GM12878 (cell line): ENCODE measurements around the gene EPO. TPM values are rescaled to one million over a fixed set of nuclear protein-coding genes. Genes with fewer than 3 reads are reported as not detected.

Source experiments
- BCL11A ChIP-seq: IDR thresholded peaks from 2 replicates; pipeline ENCODE4 v1.6.1; 2011; ENCODE audit warnings: low read depth, low read length
- BMI1 ChIP-seq: fragments of 450-650 bp; IDR thresholded peaks from 2 replicates; pipeline ENCODE4 v1.6.1; 2016; ENCODE audit warnings: mild to moderate bottlenecking, moderate library complexity, borderline replicate concordance
- CEBPB ChIP-seq, 2 experiments: fragments of 150-350 bp in 1 of 2; IDR thresholded peaks; 2 replicates each; pipeline ENCODE4 v1.6.1; 2012 to 2014; ENCODE audit warnings: low read depth in 2 of 2, low read length in 2 of 2, borderline replicate concordance in 1 of 2, inconsistent platforms in 1 of 2
- EGR1 ChIP-seq, 2 experiments: IDR thresholded peaks; 1 replicate in 1 of 2; 2 replicates in 1 of 2; pipeline ENCODE4 v1.6.1; 2011 to 2012; ENCODE audit warnings: low read depth in 2 of 2, low read length in 2 of 2, borderline replicate concordance in 1 of 2, mild to moderate bottlenecking in 1 of 2, moderate library complexity in 1 of 2
- EP300 ChIP-seq, 2 experiments: fragments of 150-350 bp in 1 of 2; IDR thresholded peaks; 2 replicates each; pipeline ENCODE4 v1.6.1; 2011 to 2012; ENCODE audit warnings: low read depth in 2 of 2, low read length in 2 of 2, borderline replicate concordance in 1 of 2, improper control_type of control experiment in 1 of 2, inconsistent platforms in 1 of 2; ENCODE audit not compliant: control insufficient read depth in 1 of 2
- FOS ChIP-seq: IDR thresholded peaks from 3 replicates; pipeline ENCODE4 v1.6.1; 2011; ENCODE audit warnings: borderline replicate concordance; ENCODE audit not compliant: insufficient read length; ENCODE audit errors: extremely low read depth
- FOXK2 ChIP-seq: fragments of 450-650 bp; IDR thresholded peaks from 2 replicates; pipeline ENCODE4 v1.6.1; 2017; ENCODE audit warnings: mild to moderate bottlenecking, moderate library complexity
- HCFC1 ChIP-seq: fragments of 150-350 bp; IDR thresholded peaks from 2 replicates; pipeline ENCODE4 v1.6.1; 2014; ENCODE audit warnings: low read length
- IKZF2 ChIP-seq, 2 experiments: fragments of 450-650 bp; IDR thresholded peaks; 2 replicates each; pipeline ENCODE4 v1.6.1; 2017; ENCODE audit warnings: mild to moderate bottlenecking in 2 of 2, moderate library complexity in 2 of 2
- JUNB ChIP-seq: IDR thresholded peaks from 2 replicates; pipeline ENCODE4 v1.6.1; 2016; ENCODE audit warnings: antibody characterized with exemption, mild to moderate bottlenecking
- MTA2 ChIP-seq: fragments of 450-650 bp; IDR thresholded peaks from 2 replicates; pipeline ENCODE4 v1.6.1; 2016; ENCODE audit warnings: low read depth, mild to moderate bottlenecking, moderate library complexity
- MYC ChIP-seq: IDR thresholded peaks from 2 replicates; pipeline ENCODE4 v1.6.1; 2011; ENCODE audit warnings: mild to moderate bottlenecking, low read length, moderate library complexity, inconsistent platforms; ENCODE audit not compliant: insufficient read depth, insufficient replicate concordance, insufficient read length, severe bottlenecking
- NBN ChIP-seq: fragments of 450-650 bp; IDR thresholded peaks from 2 replicates; pipeline ENCODE4 v1.6.1; 2016
- PAX5 ChIP-seq: IDR thresholded peaks from 2 replicates; pipeline ENCODE4 v1.6.1; 2011; ENCODE audit warnings: low read depth, low read length, borderline replicate concordance
- POLR2AphosphoS5 ChIP-seq: IDR thresholded peaks from 2 replicates; pipeline ENCODE4 v1.6.1; 2011; ENCODE audit warnings: mild to moderate bottlenecking, low read length, inconsistent platforms
- RCOR1 ChIP-seq: conservative IDR thresholded peaks from 2 replicates; pipeline ENCODE4 v1.6.1; 2012; ENCODE audit warnings: low read depth, low read length, improper control_type of control experiment
- SMAD5 ChIP-seq: IDR thresholded peaks from 2 replicates; pipeline ENCODE4 v1.6.1; 2016; ENCODE audit warnings: antibody characterized with exemption, low read depth
- SMC3 ChIP-seq: IDR thresholded peaks from 2 replicates; pipeline ENCODE4 v1.6.1; 2011; ENCODE audit warnings: low read length, improper control_type of control experiment, borderline replicate concordance
- SP1 ChIP-seq: IDR thresholded peaks from one replicate; pipeline ENCODE4 v1.6.1; 2011; ENCODE audit warnings: low read depth, low read length
- TAF1 ChIP-seq: IDR thresholded peaks from 2 replicates; pipeline ENCODE4 v1.6.1; 2011; ENCODE audit warnings: mild to moderate bottlenecking, low read depth, low read length, borderline replicate concordance
- YY1 ChIP-seq: IDR thresholded peaks from 2 replicates; pipeline ENCODE4 v1.6.1; 2011; ENCODE audit warnings: low read depth, mild to moderate bottlenecking, low read length
- ZBED1 ChIP-seq: IDR thresholded peaks from 2 replicates; pipeline ENCODE4 v1.6.1; 2016; ENCODE audit warnings: borderline replicate concordance
- ZNF24 ChIP-seq: fragments of 450-650 bp; IDR thresholded peaks from 2 replicates; pipeline ENCODE4 v1.6.1; 2017; ENCODE audit warnings: antibody characterized with exemption, mild to moderate bottlenecking
- ZNF274 ChIP-seq: IDR thresholded peaks from one replicate; pipeline ENCODE4 v1.8.0; 2011; ENCODE audit not compliant: insufficient read length, insufficient read depth
- ZZZ3 ChIP-seq: IDR thresholded peaks from 2 replicates; pipeline ENCODE4 v1.6.1; 2011; ENCODE audit warnings: low read depth; ENCODE audit not compliant: control insufficient read depth, insufficient read length
- polyA plus RNA-seq, 11 experiments: library from polyadenylated mRNA; depleted of rRNA in 4 of 11; unstranded in 6 of 11; stranded (reverse) in 5 of 11; fragments of >200 nt; fragmentation: Nextera tagmentation in 4 of 11; fragmentation: Illumina TruSeq in 1 of 11; extraction: Ambion mirVana in 4 of 11; extraction: Trizol in 1 of 11; gene quantifications; 1 replicate in 1 of 11; 2 replicates in 10 of 11; pipeline versions ENCODE4 v1.2.1 to v1.2.3, GENCODE V29; 2011 to 2016; ENCODE audit warnings: inconsistent platforms in 2 of 11, missing spikeins in 2 of 11, low read depth in 1 of 11
- total RNA-seq, 4 experiments: library from RNA; depleted of rRNA in 3 of 4; stranded (reverse); fragments of >200 nt in 3 of 4; fragmentation: Illumina TruSeq in 1 of 4; extraction: Trizol in 1 of 4; gene quantifications; 2 replicates each; pipeline versions ENCODE4 v1.2.1 to v1.2.3, GENCODE V29; 2013 to 2021
- TF ChIP-seq, protein P1 (sequence below): fragments of 450-650 bp; IDR thresholded peaks from 2 replicates; pipeline ENCODE4 v1.6.1; 2017; ENCODE audit warnings: mild to moderate bottlenecking, moderate library complexity
- TF ChIP-seq, protein P2 (sequence below): IDR thresholded peaks from 2 replicates; pipeline ENCODE4 v1.6.1; 2011; ENCODE audit warnings: borderline replicate concordance, low read depth, mild to moderate bottlenecking, moderate library complexity, low read length; ENCODE audit not compliant: insufficient read depth, poor library complexity, severe bottlenecking

The EPO gene
- total and polyA plus RNA-seq, 10 of the 15 experiments (the other 5 are each of a cell fraction or from before 2014, with no cell fraction given), result 0.06 to 0.19 TPM; not detected in 8

DNA sequence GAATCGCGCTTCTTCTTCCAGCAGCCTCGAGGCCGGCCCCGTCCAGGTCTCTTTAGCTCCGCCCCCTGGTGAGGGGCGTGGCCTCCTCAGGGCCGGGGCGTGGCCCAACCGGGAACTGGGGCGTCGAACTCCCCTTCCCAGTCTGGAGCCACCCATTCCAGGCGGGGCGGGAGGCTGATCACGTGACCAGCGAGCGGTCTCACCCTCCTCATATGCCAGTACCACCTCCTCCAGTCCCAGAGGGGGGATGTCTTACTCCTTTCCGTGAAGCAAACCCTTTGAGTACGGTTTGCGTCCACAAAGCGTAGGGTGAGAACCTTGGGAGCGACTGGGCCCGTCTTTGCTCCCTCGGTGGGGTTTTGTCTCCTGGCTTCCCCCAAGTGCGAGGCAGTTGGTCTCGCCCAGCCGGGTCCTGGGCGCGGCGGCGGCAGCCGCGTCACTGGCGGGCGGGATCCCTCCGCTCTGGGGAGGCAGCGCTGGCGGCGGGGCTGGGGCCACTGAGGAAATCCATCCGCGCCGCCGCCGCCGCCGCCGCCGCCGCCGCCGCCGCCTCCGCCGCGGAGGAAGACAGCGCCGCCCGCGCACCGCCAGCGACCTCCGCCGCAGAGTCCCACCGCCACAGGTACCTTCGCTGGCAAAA is 46.8 kb upstream of the EPO start, which contains the start of gene GNB2 (continued):
- TF ChIP-seq, protein P1, sequence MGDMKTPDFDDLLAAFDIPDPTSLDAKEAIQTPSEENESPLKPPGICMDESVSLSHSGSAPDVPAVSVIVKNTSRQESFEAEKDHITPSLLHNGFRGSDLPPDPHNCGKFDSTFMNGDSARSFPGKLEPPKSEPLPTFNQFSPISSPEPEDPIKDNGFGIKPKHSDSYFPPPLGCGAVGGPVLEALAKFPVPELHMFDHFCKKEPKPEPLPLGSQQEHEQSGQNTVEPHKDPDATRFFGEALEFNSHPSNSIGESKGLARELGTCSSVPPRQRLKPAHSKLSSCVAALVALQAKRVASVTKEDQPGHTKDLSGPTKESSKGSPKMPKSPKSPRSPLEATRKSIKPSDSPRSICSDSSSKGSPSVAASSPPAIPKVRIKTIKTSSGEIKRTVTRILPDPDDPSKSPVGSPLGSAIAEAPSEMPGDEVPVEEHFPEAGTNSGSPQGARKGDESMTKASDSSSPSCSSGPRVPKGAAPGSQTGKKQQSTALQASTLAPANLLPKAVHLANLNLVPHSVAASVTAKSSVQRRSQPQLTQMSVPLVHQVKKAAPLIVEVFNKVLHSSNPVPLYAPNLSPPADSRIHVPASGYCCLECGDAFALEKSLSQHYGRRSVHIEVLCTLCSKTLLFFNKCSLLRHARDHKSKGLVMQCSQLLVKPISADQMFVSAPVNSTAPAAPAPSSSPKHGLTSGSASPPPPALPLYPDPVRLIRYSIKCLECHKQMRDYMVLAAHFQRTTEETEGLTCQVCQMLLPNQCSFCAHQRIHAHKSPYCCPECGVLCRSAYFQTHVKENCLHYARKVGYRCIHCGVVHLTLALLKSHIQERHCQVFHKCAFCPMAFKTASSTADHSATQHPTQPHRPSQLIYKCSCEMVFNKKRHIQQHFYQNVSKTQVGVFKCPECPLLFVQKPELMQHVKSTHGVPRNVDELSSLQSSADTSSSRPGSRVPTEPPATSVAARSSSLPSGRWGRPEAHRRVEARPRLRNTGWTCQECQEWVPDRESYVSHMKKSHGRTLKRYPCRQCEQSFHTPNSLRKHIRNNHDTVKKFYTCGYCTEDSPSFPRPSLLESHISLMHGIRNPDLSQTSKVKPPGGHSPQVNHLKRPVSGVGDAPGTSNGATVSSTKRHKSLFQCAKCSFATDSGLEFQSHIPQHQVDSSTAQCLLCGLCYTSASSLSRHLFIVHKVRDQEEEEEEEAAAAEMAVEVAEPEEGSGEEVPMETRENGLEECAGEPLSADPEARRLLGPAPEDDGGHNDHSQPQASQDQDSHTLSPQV, result no peak
- peak; percentile 72 for TF ChIP-seq SP1
- TF ChIP-seq HCFC1, result peak; percentile 45; the same call in 1 of the 2 replicates
- TF ChIP-seq ZNF24, result peak; percentile 64; the same call in 1 of the 2 replicates
- no peak for TF ChIP-seq PAX5
- peak; percentile 70 for TF ChIP-seq POLR2AphosphoS5
- TF ChIP-seq JUNB, result no peak
- no peak for TF ChIP-seq ZBED1
- TF ChIP-seq FOXK2, result peak; percentile 99
- TF ChIP-seq SMC3, result no peak
- TF ChIP-seq SMAD5, result no peak
- no peak for TF ChIP-seq FOS
- no peak for TF ChIP-seq CEBPB (IDR thresholded peaks at IDR 0.05; ENCODE audit: borderline replicate concordance in 1 of 2, low read depth in 2 of 2, low read length in 2 of 2)
- peak; percentile 73 for TF ChIP-seq MYC
- TF ChIP-seq, protein P2, sequence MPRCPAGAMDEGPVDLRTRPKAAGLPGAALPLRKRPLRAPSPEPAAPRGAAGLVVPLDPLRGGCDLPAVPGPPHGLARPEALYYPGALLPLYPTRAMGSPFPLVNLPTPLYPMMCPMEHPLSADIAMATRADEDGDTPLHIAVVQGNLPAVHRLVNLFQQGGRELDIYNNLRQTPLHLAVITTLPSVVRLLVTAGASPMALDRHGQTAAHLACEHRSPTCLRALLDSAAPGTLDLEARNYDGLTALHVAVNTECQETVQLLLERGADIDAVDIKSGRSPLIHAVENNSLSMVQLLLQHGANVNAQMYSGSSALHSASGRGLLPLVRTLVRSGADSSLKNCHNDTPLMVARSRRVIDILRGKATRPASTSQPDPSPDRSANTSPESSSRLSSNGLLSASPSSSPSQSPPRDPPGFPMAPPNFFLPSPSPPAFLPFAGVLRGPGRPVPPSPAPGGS, result peak; percentile 44
- TF ChIP-seq MTA2, result peak; percentile 51; the same call in 1 of the 2 replicates
- 0 out of 3 replicates have a peak, but pooled peaks of 1 of the 2 experiments have one; percentile 37 for TF ChIP-seq EGR1 (IDR thresholded peaks at IDR 0.05; ENCODE audit: borderline replicate concordance in 1 of 2, low read depth in 2 of 2, low read length in 2 of 2)
- no peak for TF ChIP-seq BMI1
- TF ChIP-seq RCOR1, result 0 out of 2 replicates have a peak, but pooled peaks have one; percentile 27
- TF ChIP-seq ZNF274, result no peak
- TF ChIP-seq IKZF2 (IDR thresholded peaks at IDR 0.05), result peak; percentile 90 to 91
- peak; percentile 79 for TF ChIP-seq YY1
- TF ChIP-seq BCL11A, result peak; percentile 18; the same call in 1 of the 2 replicates
- TF ChIP-seq EP300 (IDR thresholded peaks at IDR 0.05; ENCODE audit: borderline replicate concordance in 1 of 2, control insufficient read depth in 1 of 2, low read depth in 2 of 2, low read length in 2 of 2), result 0 out of 4 replicates have a peak, but pooled peaks of 1 of the 2 experiments have one; percentile 37
- peak; percentile 99 for TF ChIP-seq NBN
- TF ChIP-seq ZZZ3, result no peak
- peak; percentile 83 for TF ChIP-seq TAF1
